ENCODE measurements around the gene GALNT15. TPM values are rescaled to one million over a fixed set of nuclear protein-coding genes. Genes with fewer than 3 reads are reported as not detected.
A peak's percentile ranks its signal among the peaks of the same experiment; 100 is the strongest.

Gene GALNT15
- total RNA-seq, 4 donors from 2014 or later, result 26.2 to 88.8 (median 39.4) TPM

DNA sequence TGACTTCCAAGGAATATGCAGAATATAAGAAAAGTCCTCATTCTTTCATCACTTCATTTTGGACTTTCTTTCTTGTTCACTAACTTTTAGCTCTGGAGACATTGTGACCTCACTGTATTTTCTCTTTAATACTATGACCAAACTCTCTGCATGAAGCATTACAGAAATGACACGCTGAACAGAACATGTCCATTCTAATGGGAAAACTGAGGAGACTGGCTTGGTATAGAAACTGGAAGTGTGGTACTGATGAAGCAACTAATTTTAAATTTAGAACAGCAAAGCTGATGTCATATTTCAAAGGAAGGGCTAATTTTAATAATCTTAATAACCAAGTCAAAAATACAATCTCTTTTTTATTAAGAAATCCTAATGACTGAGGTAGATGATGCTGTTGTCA lies 85.6 kb downstream of the GALNT15 start:
- WGBS, 2 donors (ENCODE audit: low coverage in 1 of 2), result 89 to 100% methylated on average over 1 of the region's 1 CpG
- intact Hi-C loops (cut with DNase I; ENCODE audit: low total_unique reads) (no loop called here), in situ Hi-C loops (cut with MboI; ENCODE audit: low pct_ligation_motif_present in 1 of 4, low pct_unique_long_range_greater_than_20kb in 1 of 4, low sequenced_read_pairs in 3 of 4) (loop anchor here in 2 of 4 donors (25.0 kb wide), 3 partner anchors 448 to 1048 kb away; partner anchors contain the start of gene CAPN7 (in 1 of the 2))
- H3K9me3 ChIP-seq, result no peaks in the 10 kb centered on the region
- peaks cover 0 to 15% (median 3%) of the 10 kb centered on the region in 4 donors for H3K36me3 ChIP-seq
- no peaks in the 10 kb centered on the region for H3K27me3 ChIP-seq
- peaks cover 7 to 22% (median 12%) of the 10 kb centered on the region in 4 donors for H3K4me1 ChIP-seq
- H3K4me3 ChIP-seq, result no peak overlapping the region
- DNase-seq, result no peak
- no peak for TF ChIP-seq POLR2AphosphoS5 (IDR thresholded peaks at IDR 0.05)
- TF ChIP-seq CTCF (IDR thresholded peaks at IDR 0.05), result no peak
- no peak for TF ChIP-seq POLR2A (IDR thresholded peaks at IDR 0.05)
- no peak for TF ChIP-seq EP300 (IDR thresholded peaks at IDR 0.05; ENCODE audit: low read depth)
- H3K27ac ChIP-seq, result no peak overlapping the region

DNA sequence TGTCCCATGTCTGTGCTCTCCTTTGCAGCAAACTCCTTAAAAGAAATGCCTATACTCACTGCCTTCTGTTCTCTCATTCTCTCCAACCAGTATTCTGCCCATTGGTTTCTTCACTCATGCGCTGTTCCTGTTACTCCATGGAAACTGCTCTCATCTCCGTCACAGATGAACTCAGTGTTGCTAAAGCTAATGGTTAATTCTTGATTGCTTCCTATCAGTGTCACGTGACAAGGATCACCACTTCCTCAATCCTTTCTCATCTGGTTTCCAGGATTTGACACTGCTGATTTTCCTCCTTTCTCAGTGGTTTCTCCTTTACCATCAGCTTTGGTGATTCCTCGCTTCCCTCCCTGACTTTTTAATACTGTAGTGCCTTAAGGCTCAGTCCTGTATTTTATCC lies 87.7 kb downstream of the GALNT15 start:
- in situ Hi-C loops (cut with MboI; ENCODE audit: low pct_ligation_motif_present in 1 of 4, low pct_unique_long_range_greater_than_20kb in 1 of 4, low sequenced_read_pairs in 3 of 4) (loop anchor here in 2 of 4 donors (25.0 kb wide), 3 partner anchors 450 to 1050 kb away; partner anchors contain the start of gene CAPN7 (in 1 of the 2)), intact Hi-C loops (cut with DNase I; ENCODE audit: low total_unique reads) (no loop called here)
- no peak for TF ChIP-seq EP300 (IDR thresholded peaks at IDR 0.05; ENCODE audit: low read depth)
- no peak for TF ChIP-seq POLR2AphosphoS5 (IDR thresholded peaks at IDR 0.05)
- no peak for TF ChIP-seq CTCF (IDR thresholded peaks at IDR 0.05)
- no peak for TF ChIP-seq POLR2A (IDR thresholded peaks at IDR 0.05)
- no peaks in the 10 kb centered on the region for H3K9me3 ChIP-seq
- no peak overlapping the region for H3K27ac ChIP-seq
- no peak overlapping the region for H3K4me3 ChIP-seq
- DNase-seq, result no peak
- H3K4me1 ChIP-seq, result peaks cover 7 to 39% (median 23%) of the 10 kb centered on the region in 4 donors
- no peaks in the 10 kb centered on the region for H3K27me3 ChIP-seq
- peaks cover 0 to 15% (median 3%) of the 10 kb centered on the region in 4 donors for H3K36me3 ChIP-seq
- WGBS, 2 donors (ENCODE audit: low coverage in 1 of 2), result 67 to 79% methylated on average over 3 to 4 of the region's 4 CpGs

- in situ Hi-C loops (cut with MboI; ENCODE audit: low pct_ligation_motif_present in 1 of 4, low pct_unique_long_range_greater_than_20kb in 1 of 4, low sequenced_read_pairs in 3 of 4), result loop anchor here in 2 of 4 donors (25.0 kb wide), 3 partner anchors 452 to 1052 kb away; partner anchors contain the start of gene CAPN7 (in 1 of the 2)
- H3K4me1 ChIP-seq, result peaks cover 7 to 47% (median 29%) of the 10 kb centered on the region in 4 donors
- TF ChIP-seq POLR2A (IDR thresholded peaks at IDR 0.05), result no peak
- H3K27me3 ChIP-seq, result no peaks in the 10 kb centered on the region
- WGBS, 2 donors (ENCODE audit: low coverage in 1 of 2), result 0 to 1% methylated on average over 2 to 21 of the region's 21 CpGs
- intact Hi-C loops (cut with DNase I; ENCODE audit: low total_unique reads), result no loop called here
- no peak for DNase-seq
- H3K9me3 ChIP-seq, result no peaks in the 10 kb centered on the region
- peak overlapping the region; percentile 92 to 97 (median 93) for H3K27ac ChIP-seq
- peaks cover 0 to 13% (median 3%) of the 10 kb centered on the region in 4 donors for H3K36me3 ChIP-seq
- H3K4me3 ChIP-seq, result peak overlapping the region; percentile 69 to 83 (median 76)
Measured at GRCh38 chr3:16264174-16264707, 89.8 kb downstream of the GALNT15 start.

DNA sequence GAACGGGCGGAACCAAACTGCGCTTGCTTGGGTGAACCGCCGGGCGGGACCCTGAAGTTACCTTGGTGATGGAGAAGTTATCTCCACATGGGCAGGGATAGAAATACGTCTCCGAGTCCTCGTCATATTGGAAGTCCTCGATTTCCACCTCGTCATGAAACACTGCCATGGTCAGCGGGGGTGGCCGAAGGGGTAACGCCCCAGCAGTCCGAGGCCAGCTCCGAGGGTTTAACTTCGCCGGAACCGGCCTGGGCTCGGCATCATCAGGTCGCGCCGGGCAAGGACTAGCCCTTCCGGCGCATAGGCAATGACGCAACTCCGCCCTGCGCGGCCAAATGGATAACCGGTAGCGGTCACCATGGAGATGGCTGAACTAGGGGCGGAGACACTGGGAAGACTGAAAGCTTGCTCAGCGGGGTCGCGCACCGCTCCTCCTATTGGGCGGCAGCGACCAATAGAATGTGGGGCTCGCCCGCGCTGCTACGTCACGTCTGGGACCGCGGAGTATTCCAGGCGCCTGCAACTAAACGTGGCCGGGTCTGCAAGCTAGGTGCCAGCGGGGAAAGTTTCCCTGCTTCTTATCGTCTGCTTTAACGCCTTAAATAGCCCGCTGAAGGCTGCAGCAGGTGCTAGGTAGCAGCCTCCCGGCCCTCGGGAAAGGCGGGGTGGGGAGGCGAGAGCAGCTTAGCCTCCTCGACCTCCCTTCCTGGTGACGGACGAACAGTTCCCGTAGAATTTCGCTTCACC lies 90.4 kb downstream of the GALNT15 start, which contains the start of the genes DPH3 and OXNAD1:
Gene DPH3, minus strand, starts transcription at position 236 of the 747 bp plus-strand sequence. Its CDS starts 67 bp downstream, at position 169.
Gene OXNAD1, plus strand, starts transcription at position 505 of the 747 bp plus-strand sequence. CDS start 5,741 bp downstream, outside the sequence.
- H3K27ac ChIP-seq, result peak within 1 kb of the TSS; percentile 92 to 97 (median 93)
- DNase-seq, result peak; percentile 100
- H3K9me3 ChIP-seq, result no peaks in the 10 kb centered on the region
- in situ Hi-C loops (cut with MboI; ENCODE audit: low pct_ligation_motif_present in 1 of 4, low pct_unique_long_range_greater_than_20kb in 1 of 4, low sequenced_read_pairs in 3 of 4) (loop anchor here in 2 of 4 donors (25.0 kb wide), 3 partner anchors 453 to 1053 kb away; partner anchors contain the start of gene CAPN7 (in 1 of the 2)), intact Hi-C loops (cut with DNase I; ENCODE audit: low total_unique reads) (no loop called here)
- peaks cover 0 to 10% (median 3%) of the 10 kb centered on the region in 4 donors for H3K36me3 ChIP-seq
- WGBS, 2 donors (ENCODE audit: low coverage in 1 of 2), result 0% methylated on average over 1 to 44 of the region's 61 CpGs
- TF ChIP-seq CTCF (IDR thresholded peaks at IDR 0.05), result peak; percentile 2 to 79 (median 18)
- peak; percentile 92 for TF ChIP-seq POLR2A (IDR thresholded peaks at IDR 0.05)
- peak; percentile 91 to 94 (median 91) for TF ChIP-seq POLR2AphosphoS5 (IDR thresholded peaks at IDR 0.05)
- TF ChIP-seq EP300 (IDR thresholded peaks at IDR 0.05; ENCODE audit: low read depth), result no peak
- peaks cover 7 to 47% (median 29%) of the 10 kb centered on the region in 4 donors for H3K4me1 ChIP-seq
- H3K27me3 ChIP-seq, result no peaks in the 10 kb centered on the region
- H3K4me3 ChIP-seq, result peak within 1 kb of the TSS; percentile 69 to 83 (median 76)
